ENCODE results near the gene MAPK8.

GRCh38 chr10:48332166-48332870, 25.8 kb downstream of the MAPK8 start:
- no peak for TF ChIP-seq POLR2A (IDR thresholded peaks at IDR 0.05)
- no peak for TF ChIP-seq CTCF (IDR thresholded peaks at IDR 0.05)
- TF ChIP-seq EP300 (IDR thresholded peaks at IDR 0.05; ENCODE audit: low read depth) = no peak

Data from transverse colon (tissue), 3 donors.